OCI-LY1 (cell line): ENCODE results near the gene N4BP2L1.

Experiments
- H2AFZ ChIP-seq: fragments of 200-600 bp; sonication (generic), shearing (Covaris generic); 2 replicates; pipeline ENCODE4 v1.6.0; 2014; ENCODE audit warnings: antibody characterized with exemption, mild to moderate bottlenecking, low read length
- H3F3A ChIP-seq: fragments of 200-600 bp; sonication (generic), shearing (Covaris generic); 2 replicates; pipeline ENCODE4 v1.6.0; 2014; ENCODE audit warnings: mild to moderate bottlenecking, antibody characterized with exemption, low read length, moderate library complexity; ENCODE audit not compliant: insufficient read depth
- H3K27ac ChIP-seq: fragments of 200-600 bp; sonication (generic); 2 replicates; pipeline ENCODE4 v1.5.1; 2014; ENCODE audit warnings: low read length, mixed run types, mild to moderate bottlenecking, low read depth; ENCODE audit not compliant: poor library complexity, severe bottlenecking
- H3K27me3 ChIP-seq: fragments of 200-600 bp; sonication (generic); 2 replicates; pipeline ENCODE4 v1.6.0; 2014; ENCODE audit warnings: antibody characterized with exemption, mild to moderate bottlenecking, low read length, moderate library complexity; ENCODE audit not compliant: insufficient read depth
- H3K36me3 ChIP-seq: fragments of 200-600 bp; sonication (generic); 2 replicates; pipeline ENCODE4 v1.6.1; 2014; ENCODE audit warnings: mild to moderate bottlenecking, antibody characterized with exemption, low read length, moderate library complexity, mixed read lengths; ENCODE audit not compliant: insufficient read depth
- H3K4me1 ChIP-seq: fragments of 200-600 bp; sonication (generic); 2 replicates; pipeline ENCODE4 v1.5.1; 2014; ENCODE audit warnings: mild to moderate bottlenecking, low read length, moderate library complexity; ENCODE audit not compliant: insufficient read depth, severe bottlenecking
- H3K4me2 ChIP-seq: fragments of 200-600 bp; sonication (generic), shearing (Covaris generic); 2 replicates; pipeline ENCODE4 v1.6.1; 2014; ENCODE audit warnings: low read length
- H3K4me3 ChIP-seq: fragments of 200-600 bp; sonication (generic); 2 replicates; pipeline ENCODE4 v1.5.1; 2014; ENCODE audit warnings: low read length, low read depth, mild to moderate bottlenecking, mixed read lengths; ENCODE audit not compliant: poor library complexity, severe bottlenecking
- H3K79me2 ChIP-seq: fragments of 200-600 bp; shearing (Covaris generic); 2 replicates; pipeline ENCODE4 v1.6.1; 2016; ENCODE audit warnings: mixed run types, low read length, mixed read lengths; ENCODE audit not compliant: insufficient read depth
- H3K9ac ChIP-seq: fragments of 200-600 bp; sonication (generic), shearing (Covaris generic); 2 replicates; pipeline ENCODE4 v1.6.1; 2014; ENCODE audit warnings: mild to moderate bottlenecking, low read length, mixed read lengths
- H3K9me2 ChIP-seq: fragments of 200-600 bp; sonication (generic), shearing (Covaris generic); 2 replicates; pipeline ENCODE4 v1.6.1; 2014; ENCODE audit warnings: low read depth, mild to moderate bottlenecking, low read length, mixed read lengths
- H3K9me3 ChIP-seq: fragments of 200-600 bp; shearing (Covaris generic); 2 replicates; pipeline ENCODE4 v1.6.1; 2014; ENCODE audit warnings: low read length, mixed read lengths
- H4K20me1 ChIP-seq: fragments of 200-600 bp; sonication (generic), shearing (Covaris generic); 2 replicates; pipeline ENCODE4 v1.6.0; 2016; ENCODE audit warnings: mild to moderate bottlenecking, low read length; ENCODE audit not compliant: insufficient read depth
- CTCF ChIP-seq: fragments of 200-600 bp; sonication (generic), shearing (Covaris generic); IDR thresholded peaks from 2 replicates; pipeline ENCODE4 v1.5.1; 2017; ENCODE audit warnings: mild to moderate bottlenecking, antibody characterized with exemption, low read length, moderate library complexity, mixed read lengths
- EZH2 ChIP-seq: fragments of 200-600 bp; sonication (generic), shearing (Covaris generic); IDR thresholded peaks from 2 replicates; pipeline ENCODE4 v1.8.0; 2017; ENCODE audit warnings: borderline replicate concordance, mixed run types, mild to moderate bottlenecking, antibody characterized with exemption, low read length, moderate library complexity, mixed read lengths

The N4BP2L1 gene

GRCh38 chr13:32430018-32430747 is 2.3 kb upstream of the N4BP2L1 start:
- H3K36me3 ChIP-seq, result peaks cover 6% of the 10 kb centered on the region; the same call in 1 of the 2 replicates
- H3K9ac ChIP-seq, result no peak overlapping the region
- no peaks in the 10 kb centered on the region for H4K20me1 ChIP-seq
- no peak overlapping the region for H3K4me2 ChIP-seq
- H3K79me2 ChIP-seq, result peaks cover 8% of the 10 kb centered on the region
- TF ChIP-seq CTCF (no peak), EZH2 (no peak)
- no peak overlapping the region for H3K27ac ChIP-seq
- H3K9me3 ChIP-seq, result no peaks in the 10 kb centered on the region
- H3K4me1 ChIP-seq, result peaks cover 31% of the 10 kb centered on the region
- no peak overlapping the region for H2AFZ ChIP-seq
- H3F3A ChIP-seq, result no peaks in the 10 kb centered on the region
- no peak overlapping the region for H3K4me3 ChIP-seq
- no peaks in the 10 kb centered on the region for H3K9me2 ChIP-seq
- no peaks in the 10 kb centered on the region for H3K27me3 ChIP-seq

- Histone ChIP-seq H3F3A (no peaks in the 10 kb centered on the region), H3K4me2 (no peak overlapping the region), H3K9me3 (no peaks in the 10 kb centered on the region), H3K9ac (no peak overlapping the region), H3K27me3 (no peaks in the 10 kb centered on the region), H3K36me3 (peaks cover 8% of the 10 kb centered on the region; the same call in 1 of the 2 replicates), H3K9me2 (no peaks in the 10 kb centered on the region), H2AFZ (no peak overlapping the region), H3K4me3 (no peak overlapping the region), H3K27ac (no peak overlapping the region), H4K20me1 (no peaks in the 10 kb centered on the region), H3K4me1 (peaks cover 33% of the 10 kb centered on the region), H3K79me2 (peaks cover 14% of the 10 kb centered on the region)
- no peak for TF ChIP-seq EZH2
- no peak for TF ChIP-seq CTCF
These were observed 1.5 kb upstream of the N4BP2L1 start for GRCh38 chr13:32429433-32429909.

GRCh38 chr13:32428581-32429432 is 877 bp upstream of the N4BP2L1 start:
- peaks cover 33% of the 10 kb centered on the region for H3K4me1 ChIP-seq
- H3K36me3 ChIP-seq, result peaks cover 14% of the 10 kb centered on the region
- no peaks in the 10 kb centered on the region for H4K20me1 ChIP-seq
- H3K27ac ChIP-seq, result peak overlapping the region; percentile 2
- H3K9me2 ChIP-seq, result no peaks in the 10 kb centered on the region
- peak overlapping the region; percentile 80 for H3K9ac ChIP-seq
- no peaks in the 10 kb centered on the region for H3K27me3 ChIP-seq
- no peak for TF ChIP-seq EZH2
- no peaks in the 10 kb centered on the region for H3K9me3 ChIP-seq
- H3K4me3 ChIP-seq, result peak overlapping the region; percentile 83
- peak overlapping the region; percentile 18 for H2AFZ ChIP-seq
- no peaks in the 10 kb centered on the region for H3F3A ChIP-seq
- peaks cover 14% of the 10 kb centered on the region for H3K79me2 ChIP-seq
- peak overlapping the region; percentile 82 for H3K4me2 ChIP-seq
